Stimulated activated CD4-positive, alpha-beta T cell treated with anti-CD3 and anti-CD28 coated beads, TNF-alpha, amount 100 ng/mL, for 48 hours (primary cell): Measurements from ENCODE around the gene SLC66A2.
"Not testable (repeated sequence)": the region's sequence is repeated elsewhere in the genome, so short reads cannot be mapped to it uniquely, and the experiment has no call there.

Source experiments
- DNase-seq, 3 donors: peaks; one replicate each; pipeline ENCODE4 v3.0.0-alpha.2; 2020; ENCODE audit warnings: low read depth in 3 of 3

Gene SLC66A2

DNA sequence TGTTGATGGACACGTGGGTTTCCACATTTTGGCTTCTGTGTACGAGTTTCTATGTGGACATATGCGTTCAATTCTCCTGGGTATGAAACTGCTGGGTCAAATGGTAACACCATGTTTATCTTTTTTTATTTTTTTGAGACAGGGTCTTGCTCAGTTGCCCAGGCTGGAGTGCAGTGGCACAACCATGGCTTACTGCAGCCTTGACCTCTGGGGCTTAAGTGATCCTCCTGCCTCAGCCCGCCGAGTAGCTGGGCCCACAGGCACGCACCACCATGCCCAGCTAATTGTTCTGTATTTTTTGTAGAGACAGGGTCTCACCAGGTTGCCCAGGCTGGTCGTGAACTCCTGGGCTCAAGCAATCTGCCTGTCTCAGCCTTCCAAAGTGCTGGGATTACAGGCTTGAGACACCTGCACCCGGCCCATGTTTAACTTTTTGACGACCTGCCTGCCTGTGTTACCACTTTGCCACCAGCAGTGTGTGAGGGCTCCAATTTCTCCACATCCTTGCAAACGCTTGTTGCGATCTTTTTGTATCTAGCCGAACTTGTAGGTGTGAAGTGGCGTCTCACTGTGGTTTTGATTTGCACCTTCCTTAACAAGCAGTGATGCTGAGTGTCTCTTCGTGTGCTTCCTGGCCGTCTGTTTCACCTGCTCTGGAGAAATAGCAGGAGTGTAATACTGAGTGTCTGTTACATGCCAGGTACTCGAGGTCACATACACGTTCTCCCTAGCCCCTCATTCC is 19.9 kb upstream of the SLC66A2 start:
- DNase-seq = no peak

DNA sequence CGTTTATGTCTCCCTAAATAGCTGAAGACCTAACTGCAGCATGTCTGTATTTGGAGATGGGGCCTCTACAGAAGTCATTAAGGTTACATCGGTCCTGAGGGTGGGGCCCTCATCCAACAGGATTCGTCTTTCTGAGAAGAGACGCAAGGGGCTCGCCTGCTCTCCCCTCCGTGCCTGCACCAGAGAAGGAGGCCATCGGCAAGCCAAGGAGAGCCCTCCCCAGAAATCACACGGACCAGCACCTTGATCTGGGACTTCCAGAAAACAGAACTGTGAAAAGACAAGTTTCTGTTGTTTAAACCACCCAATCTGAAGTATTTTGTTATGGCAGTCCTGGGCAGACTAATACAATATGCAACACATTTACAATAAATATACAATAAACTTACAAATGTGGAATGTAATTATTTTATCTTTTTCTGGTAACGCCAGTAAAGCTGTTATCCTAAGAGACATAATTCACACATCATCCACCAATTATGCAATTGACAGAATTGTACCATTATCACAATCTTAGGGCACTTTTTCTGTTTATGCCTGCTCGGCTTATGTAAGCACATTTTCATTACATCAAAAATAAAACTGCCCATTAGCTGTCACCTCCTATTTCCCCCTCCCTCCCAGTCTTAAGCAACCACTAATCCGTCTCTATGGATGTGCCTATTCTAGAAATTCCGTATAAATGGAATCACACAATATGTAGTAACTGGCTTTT is 19.1 kb upstream of the SLC66A2 start:
- no peak for DNase-seq

DNA sequence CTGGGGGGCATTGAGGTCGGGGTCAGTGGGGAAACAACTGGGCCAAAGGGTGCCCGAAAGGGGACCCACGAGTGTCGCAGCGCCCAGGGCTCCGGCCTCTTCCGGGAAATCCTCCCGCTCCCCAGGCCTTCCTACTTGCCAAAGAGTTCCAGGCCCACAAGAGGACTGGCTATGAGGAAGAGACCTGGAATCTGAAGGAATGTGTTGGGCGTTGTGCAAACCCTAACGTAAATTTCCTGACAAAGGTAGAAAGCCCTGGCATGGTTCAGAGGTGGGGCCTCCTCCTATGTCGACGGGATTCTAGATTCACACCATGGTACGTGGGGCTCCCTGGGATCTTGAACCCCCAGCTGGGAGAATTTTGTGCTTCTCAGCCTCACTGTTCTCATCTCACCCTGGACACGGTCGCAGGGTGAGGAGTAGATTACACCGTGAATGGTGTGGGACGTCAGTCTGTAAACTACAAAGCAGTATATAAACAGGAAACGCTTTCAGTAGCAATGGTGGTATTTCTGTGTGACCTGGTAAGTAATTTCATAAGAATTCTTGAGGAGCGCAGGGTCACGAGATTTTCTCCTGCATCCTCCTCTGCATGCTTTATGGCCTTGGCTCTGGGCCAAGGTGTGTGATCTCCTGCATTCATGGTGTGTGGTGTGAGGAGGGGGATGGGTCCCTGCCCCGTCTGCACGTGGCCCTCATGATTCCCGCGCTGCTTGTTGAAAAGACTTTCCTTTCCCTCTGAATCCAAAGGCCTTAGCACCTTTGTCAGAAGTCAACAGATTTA is 13.9 kb upstream of the SLC66A2 start:
- no peak for DNase-seq

DNA sequence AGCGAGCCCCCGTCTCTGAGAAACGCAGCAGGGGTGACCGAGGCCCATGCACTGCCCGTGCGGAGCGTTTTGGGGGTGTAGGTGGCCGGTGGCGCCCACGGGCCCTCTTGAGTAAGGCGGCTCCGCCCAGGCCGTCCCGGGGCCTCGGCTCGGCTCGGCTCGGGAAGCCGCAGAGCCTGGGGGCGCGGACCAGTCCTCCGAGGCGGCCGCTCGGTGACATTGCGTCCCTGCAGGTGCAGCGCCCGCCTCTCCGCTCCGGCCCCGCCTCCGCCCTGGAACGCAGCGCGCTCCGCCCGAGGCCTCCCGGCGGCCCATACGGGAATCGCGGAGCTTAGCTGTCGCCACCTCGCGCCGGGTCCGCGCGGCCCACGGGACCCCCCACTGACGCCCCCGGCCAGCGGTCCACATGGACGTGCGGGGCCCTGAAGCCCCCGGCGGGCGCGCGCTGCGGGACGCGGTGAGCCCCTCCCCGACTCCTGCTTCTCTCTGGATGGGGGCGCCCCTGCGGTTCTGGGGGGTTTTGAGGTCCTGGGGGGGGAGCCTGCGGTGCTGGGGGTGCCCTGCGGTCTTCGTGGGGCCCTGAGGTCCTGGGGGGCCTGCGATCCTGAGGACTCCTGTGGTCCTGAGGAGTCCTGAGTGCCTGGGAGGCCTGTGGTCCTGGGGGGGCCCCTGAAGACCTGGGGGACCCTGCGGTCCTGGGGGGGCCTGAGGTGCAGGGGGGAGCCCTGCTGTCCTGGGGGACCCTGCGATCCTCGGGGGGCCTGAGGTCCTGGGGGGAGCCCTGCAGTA is 13.1 kb upstream of the SLC66A2 start, which contains the start of gene HSBP1L1:
Gene HSBP1L1 (plus strand): TSS at position 314 of the 789 bp plus-strand sequence. CDS start 93 bp downstream, at position 407.
- DNase-seq = peak in 2 of 3 donors; percentile 53 to 57

DNA sequence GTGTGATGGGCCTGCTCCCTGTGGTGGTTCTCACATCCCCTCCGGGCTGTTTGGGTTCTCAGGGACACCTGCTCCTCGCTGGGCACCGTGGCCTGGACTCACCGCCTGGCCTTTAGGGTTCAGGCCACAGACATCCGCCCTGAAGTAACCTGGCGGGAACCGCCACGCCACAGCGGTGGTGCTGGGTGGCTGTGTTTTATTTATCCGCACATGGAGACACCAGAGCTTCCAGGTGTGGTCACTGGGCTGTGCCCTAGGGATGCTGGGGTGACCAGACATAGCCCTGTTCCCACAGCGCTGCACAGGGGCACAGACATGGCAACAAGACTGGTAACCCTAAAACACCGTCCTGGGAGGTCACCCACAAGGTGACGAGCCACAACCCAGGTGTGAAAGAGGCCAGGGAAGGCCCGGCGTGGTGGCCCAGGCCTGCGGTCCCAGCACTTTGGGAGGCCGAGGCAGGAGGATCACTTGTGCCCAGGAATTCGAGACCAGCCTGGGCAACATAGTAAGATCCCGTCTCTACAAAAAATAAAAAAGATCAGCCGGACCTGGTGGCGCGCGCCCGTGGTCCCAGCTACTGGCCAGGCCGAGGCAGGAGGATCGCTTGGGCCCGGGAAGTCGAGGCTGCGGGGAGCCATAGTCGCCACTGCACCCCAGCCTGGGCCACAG is 12.3 kb upstream of the SLC66A2 start:
- no peak for DNase-seq

DNA sequence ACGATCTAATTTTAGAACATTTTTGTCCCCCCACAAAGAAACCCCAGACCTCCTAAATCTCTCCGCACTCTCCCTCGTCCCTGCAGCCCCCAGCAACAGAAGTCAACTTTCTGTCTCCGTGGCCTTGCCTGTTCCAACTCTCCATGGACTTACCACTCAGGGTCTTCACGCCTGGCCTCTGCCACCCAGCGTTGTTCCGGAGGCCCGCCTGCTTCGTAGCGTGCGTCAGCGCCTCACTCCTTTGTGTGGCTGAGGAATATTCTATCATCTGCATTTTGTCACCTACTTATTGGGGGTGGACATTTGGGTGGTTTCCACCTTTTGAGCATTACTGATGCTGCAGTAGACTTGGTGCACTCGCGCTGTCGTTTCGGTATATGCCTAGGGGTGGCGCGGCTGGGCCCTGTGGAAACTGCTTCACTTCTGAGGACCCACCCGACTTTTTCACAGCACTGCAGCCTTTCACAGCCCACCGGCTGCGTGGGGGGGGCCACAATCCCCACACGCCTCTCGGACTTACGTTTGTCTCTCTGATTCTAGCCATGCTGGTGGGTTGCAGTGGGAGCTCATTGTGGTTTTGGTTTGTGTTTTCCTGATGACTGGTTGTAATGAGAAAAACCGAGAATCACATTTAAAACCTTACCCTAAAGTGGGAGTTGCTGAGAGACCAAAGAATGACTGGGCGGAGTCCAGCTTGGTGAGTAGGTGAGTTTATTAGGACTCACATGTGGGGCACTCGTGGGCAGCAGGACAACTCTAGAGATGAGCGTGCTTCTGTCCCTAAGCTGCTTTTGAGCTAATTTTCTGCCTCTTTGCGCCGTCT is 11.6 kb upstream of the SLC66A2 start:
- no peak for DNase-seq

DNA sequence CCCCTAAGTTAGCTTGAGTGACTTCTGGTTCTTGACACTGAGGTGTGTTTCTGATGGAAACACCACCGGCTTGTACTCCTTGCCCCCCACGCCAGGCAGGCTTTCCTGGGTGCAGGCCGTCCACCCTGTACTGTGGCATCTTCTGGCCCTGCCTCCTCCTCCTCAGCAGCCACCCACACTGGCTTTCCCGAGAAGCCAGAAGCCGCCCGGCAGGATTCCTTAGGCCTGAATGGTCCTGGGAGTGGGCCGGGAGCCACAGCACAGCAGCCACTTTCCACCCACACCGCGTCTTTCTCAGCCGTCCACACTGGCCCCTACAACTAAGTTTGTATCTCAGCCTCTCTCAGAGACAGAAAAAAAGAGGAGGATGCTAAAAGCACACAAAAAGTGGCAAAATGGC is 10.9 kb upstream of the SLC66A2 start:
- no peak for DNase-seq

DNA sequence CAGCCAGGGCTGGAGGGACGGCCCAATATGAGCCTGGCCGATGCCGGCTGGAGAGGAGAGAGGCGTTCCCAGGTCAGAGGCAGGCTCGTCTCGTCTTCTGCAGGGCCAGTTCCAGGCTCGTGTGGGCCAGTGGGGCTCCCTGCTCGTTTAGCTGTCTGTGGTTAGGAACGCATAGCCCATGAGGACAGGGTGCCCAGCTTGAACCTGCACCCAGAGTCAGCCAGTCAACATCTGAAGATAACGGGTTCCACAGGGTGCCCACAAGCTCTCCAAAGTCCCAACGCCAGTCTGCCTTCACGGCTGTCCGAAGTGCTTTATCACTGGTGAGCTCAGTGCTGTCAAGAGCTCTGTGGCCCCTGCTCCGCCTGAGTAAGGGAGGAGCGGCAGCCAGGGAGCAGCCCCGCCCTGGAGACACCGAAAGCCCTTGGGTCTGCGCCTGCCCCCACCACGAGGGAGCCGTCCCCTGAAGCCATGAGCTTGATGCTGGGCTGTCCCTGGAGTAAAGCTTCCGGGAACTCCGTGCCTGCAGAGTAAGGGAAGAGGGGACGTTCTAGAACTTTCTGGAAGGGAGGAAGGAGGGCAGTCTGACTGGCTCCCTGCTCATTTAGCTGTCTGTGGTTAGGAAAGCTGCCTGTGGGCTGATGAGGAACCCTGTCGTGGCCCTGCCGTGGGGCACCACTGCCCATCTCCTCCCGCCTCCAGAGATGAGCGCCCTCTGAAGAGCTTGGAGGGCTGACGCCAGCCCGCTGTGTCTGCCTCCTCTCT is 10.3 kb upstream of the SLC66A2 start:
- DNase-seq = no peak

DNA sequence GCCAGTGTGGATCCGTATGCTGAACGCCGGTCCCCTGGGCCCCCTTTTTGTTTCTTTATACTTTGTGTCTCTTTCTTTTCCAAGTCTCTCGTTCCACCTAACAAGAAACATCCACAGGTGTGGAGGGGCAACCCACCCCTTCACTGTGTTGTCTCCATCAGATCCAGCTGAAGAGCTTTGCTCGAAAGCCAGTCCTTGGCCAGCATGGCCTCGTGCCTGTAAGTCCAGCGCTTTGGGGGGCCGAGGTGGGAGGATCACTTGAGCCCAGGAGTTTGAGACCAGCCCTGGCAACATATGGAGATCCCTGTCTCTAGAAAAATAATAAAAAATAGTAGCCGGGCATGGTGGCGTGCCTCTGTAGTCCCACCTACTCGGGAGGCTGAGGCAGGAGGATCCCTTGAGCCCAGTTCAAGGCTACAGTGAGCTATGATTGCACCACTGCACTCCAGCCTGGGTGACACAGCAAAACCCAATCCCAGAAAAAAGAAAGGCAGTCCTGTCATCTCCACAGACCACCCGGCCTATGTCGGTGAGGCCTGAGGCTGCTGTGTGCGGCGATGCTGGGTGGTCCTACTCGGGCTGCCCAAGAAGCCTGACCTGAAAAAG is 9.6 kb upstream of the SLC66A2 start:
- DNase-seq = no peak

DNA sequence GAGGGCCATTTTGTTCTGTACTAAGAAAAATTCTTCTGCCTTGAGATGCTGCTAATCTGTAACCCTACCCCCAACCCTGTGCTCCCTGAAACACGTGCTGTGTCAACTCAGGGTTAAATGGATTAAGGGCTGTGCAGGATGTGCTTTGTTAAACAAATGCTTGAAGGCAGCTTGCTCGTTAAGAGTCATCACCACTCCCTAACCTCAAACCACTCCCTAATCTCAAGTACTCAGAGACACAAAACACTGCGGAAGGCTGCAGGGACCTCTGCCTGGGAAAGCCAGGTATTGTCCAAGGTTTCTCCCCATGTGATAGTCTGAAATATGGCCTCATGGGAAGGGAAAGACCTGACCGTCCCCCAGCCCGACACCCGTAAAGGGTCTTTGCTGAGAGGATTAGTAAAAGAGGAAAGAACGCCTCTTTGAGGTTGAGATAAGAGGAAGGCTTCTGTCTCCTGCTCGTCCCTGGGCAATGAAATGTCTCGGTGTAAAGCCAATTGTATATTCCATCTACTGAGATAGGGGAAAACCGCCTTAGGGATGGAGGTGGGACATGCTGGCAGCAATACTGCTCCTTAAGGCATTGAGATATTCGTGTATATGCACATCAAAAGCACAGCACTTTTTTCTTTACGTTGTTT is 8.8 kb upstream of the SLC66A2 start:
- not testable (repeated sequence) for DNase-seq

DNA sequence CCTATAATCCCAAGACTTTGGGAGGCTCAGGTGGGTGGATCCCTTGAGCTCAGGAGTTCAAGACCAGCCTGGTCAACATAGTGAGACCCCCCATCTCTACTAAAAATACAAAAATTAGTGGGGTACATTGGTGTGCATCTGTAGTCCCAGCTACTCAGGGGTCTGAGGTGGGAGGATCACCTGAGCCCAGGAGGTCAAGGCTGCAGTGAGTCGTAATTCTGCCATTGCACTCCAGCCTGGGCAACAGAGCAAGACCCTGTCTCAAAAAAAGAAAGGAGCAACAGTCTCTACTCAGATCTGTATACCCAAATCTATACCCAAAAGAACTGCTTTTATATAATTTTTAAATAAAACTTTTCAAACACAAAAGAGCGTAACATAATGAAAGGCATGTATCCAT is 7.5 kb upstream of the SLC66A2 start:
- DNase-seq = no peak

DNA sequence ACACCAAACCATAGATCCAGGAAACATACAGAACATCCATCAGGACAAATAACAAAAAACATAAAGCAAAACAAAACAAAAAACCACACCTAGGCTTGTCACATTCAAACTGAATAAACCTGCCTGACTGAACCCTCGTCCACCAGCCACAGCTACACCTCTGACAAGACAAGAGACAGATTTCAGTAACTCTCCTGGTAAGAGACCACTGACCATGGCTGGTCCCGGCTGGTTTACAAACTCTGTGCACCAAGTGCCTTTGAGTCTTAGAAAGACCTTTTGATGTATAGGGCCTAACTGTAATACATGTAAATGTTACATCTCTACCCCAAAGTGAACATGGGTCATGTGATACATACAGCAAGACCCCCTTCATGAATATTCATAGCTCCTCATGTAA is 4.8 kb upstream of the SLC66A2 start:
- no peak for DNase-seq

DNA sequence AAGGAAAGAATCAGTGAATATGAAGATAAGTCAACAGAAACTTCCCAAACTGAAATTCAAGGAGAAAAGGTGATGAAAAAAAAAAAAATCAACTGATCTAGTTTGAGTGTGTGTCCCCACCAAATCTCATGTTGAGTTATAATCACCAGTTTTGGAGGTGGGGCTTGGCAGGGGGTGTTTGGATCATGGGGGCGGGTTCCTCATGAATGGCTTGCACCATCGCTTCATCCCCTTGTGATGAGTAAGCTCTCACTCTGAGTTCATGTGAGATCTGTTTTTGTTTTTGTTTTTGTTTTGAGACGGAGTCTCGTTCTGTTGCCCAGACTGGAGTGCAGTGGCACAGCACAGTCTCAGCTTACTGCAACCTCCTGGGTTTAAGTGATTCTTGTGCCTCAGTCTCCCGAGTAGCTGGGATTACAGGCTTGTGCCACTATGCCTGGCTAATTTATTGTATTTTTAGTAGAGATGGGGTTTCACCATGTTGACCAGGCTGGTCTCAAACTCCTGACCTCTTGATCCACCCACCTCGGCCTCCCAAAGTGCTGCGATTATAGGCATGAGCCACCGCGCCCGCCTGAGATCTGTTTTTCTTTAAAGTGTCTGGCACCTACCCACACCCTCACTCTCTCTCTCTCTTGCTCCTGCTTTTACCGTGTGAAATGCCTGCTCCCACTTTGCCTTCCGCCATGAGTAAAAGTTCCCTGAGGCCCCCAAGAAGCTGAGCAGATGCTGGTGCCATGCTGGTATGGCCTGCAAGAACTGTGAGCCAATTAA is 4.0 kb upstream of the SLC66A2 start:
- DNase-seq = no peak

DNA sequence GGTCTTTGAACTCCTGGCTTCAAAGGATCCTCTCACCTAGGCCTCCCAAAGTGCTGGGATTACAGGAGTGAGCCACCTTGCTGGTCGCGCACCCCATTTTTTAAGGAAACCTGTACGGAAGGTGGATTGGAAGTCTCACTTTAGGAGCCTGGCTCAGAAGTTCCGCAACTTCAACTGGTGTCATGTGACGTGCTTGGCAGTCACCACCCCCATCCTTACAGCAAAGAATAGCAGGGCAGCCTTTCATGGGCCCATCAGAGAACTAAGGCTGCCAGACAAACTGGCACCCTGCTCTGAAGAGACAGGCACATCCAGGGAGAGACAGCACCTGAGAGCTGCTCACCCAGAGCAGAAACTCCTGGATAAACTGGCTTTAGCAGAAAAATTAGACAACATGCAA is 3.3 kb upstream of the SLC66A2 start:
- DNase-seq = no peak

DNA sequence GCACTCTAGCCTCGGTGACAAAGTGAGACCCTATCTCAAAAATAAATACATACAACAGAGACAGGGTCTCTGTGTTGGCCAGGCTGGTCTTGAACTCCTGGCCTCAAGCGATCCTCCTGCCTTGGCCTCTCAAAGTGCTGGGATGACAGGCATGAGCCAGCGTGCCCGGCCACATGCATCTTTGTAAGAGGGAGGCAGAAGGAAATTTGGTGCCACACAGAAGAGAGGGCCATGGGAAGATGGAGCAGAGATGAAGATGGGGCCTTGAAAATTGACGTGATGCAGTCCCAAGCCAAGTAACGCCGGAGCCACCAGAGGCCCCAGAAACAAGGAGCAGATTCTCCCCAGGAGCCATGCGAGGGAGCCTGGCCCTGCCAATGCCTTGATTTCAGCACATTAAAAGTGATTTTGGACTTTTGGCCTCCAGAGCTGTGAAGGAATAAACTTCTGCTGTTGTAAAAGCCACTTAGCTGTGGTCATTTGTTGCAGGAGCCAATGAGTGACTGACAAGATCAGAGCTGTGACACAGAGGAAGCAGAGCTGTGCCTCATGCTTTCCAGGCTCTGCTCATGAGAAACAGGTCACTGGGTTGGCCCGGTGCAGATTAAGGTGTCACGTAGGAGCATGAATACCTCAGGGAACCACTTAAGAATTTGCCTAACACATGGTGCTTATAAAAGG is 2.7 kb upstream of the SLC66A2 start:
- DNase-seq = no peak

DNA sequence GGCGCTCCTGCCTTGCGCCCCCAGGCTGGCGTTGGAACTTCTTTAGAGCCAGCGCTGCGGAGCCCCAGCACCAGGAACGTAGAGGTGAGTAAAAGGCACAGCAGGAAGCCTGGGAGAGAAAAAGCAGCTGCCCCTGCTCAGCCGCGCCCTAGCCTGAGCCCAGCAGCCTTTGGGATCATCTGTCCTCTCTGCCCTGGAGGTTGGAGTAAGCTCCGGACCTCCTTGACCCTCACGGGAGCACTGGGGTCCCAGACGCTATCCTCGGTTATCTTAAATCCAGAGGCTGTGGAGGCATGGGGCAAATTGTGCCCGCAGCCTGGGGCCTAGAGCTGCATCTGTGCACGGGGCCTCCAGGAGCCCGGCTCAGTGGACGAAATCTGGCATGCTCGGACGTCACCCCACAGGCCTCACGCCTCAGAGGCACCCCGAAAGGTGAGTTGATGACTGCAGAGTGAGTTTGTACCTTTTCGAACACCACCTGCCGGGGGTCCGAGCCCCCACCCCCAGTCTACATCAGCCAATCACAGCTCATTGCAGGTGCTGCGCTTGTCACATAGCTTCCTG is 1.6 kb upstream of the SLC66A2 start:
- no peak for DNase-seq

DNA sequence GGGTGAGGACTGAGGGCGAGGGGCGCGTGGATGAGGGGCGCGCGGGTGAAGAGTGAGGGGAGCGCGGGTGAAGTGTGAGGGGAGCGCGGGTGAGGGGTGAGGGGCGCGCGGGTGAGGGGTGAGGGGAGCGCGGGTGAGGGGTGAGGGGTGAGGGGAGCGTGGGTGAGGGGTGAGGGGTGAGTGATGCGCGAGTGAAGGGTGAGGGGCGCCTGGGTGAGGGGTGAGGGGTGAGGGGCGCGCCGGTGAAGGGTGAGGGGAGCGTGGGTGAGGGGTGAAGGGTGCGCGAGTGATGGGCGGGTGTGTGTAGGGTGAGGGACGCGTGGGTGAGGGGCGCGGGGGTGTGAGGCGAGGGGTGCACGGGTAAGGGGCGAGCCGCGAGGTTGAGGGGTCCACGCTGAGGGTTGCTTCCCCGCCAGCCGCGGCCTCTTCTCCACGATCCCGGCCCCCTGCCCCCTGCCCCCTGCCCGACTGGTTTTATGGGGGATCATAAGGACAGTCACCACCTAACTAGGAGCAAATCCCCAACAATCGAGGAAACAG is 1.1 kb upstream of the SLC66A2 start:
- DNase-seq = no peak
